GM23338 (cell line): ENCODE measurements around the gene UFD1. TPM values are rescaled to one million over a fixed set of nuclear protein-coding genes. Genes with fewer than 3 reads are reported as not detected.
A peak's percentile ranks its signal among the peaks of the same experiment; 100 is the strongest.

Experiments
- ATAC-seq: fragments of 200-7000 bp; cut with Tn5 transposase; 3 replicates; pipeline ENCODE4 v1.9.1; 2020
- DNase-seq: peaks from one replicate; pipeline ENCODE4 v3.0.0-alpha.2; 2015; ENCODE audit warnings: low spot score
- H2AFZ ChIP-seq: fragments of 200-600 bp; sonication (generic); 2 replicates; pipeline ENCODE4 v1.8.0; 2016; ENCODE audit warnings: antibody characterized with exemption, mild to moderate bottlenecking, moderate library complexity
- H3F3A ChIP-seq: fragments of 200-600 bp; sonication (generic); replicated peaks from 2 replicates; pipeline ENCODE4 v1.8.0; 2017; ENCODE audit warnings: antibody characterized with exemption, mixed run types, low read depth
- H3K27ac ChIP-seq: fragments of 200-600 bp; sonication (generic); 2 replicates; pipeline ENCODE4 v1.6.1; 2016; ENCODE audit warnings: low read depth
- H3K27me3 ChIP-seq: fragments of 200-600 bp; sonication (generic); 2 replicates; pipeline ENCODE4 v1.8.0; 2016; ENCODE audit warnings: mild to moderate bottlenecking, mixed run types, moderate library complexity; ENCODE audit not compliant: insufficient read depth
- H3K36me3 ChIP-seq: fragments of 200-600 bp; sonication (generic); 2 replicates; pipeline ENCODE4 v1.8.0; 2016; ENCODE audit warnings: mild to moderate bottlenecking; ENCODE audit not compliant: insufficient read depth
- H3K4me1 ChIP-seq: fragments of 200-600 bp; sonication (generic); 2 replicates; pipeline ENCODE4 v1.8.0; 2016; ENCODE audit warnings: mild to moderate bottlenecking, moderate library complexity; ENCODE audit not compliant: insufficient read depth
- H3K4me2 ChIP-seq: fragments of 200-600 bp; sonication (generic); 2 replicates; pipeline ENCODE4 v1.7.1; 2017; ENCODE audit warnings: mixed run types
- H3K4me3 ChIP-seq: fragments of 200-600 bp; sonication (generic); 2 replicates; pipeline ENCODE4 v1.6.1; 2016; ENCODE audit warnings: mixed run types
- H3K79me2 ChIP-seq: fragments of 200-600 bp; sonication (generic); replicated peaks from 2 replicates; pipeline ENCODE4 v1.8.0; 2017; ENCODE audit warnings: mild to moderate bottlenecking; ENCODE audit not compliant: insufficient read depth
- H3K9me2 ChIP-seq: fragments of 200-600 bp; sonication (generic); 2 replicates; pipeline ENCODE4 v1.8.0; 2017; ENCODE audit not compliant: insufficient read depth
- H4K20me1 ChIP-seq: fragments of 200-600 bp; sonication (generic); replicated peaks from 2 replicates; pipeline ENCODE4 v1.8.0; 2017; ENCODE audit warnings: mild to moderate bottlenecking; ENCODE audit not compliant: insufficient read depth
- H3K27ac Mint-ChIP-seq: 2 replicates; pipeline ENCODE4 v1.8.0; 2020; ENCODE audit warnings: inconsistent platforms, mild to moderate bottlenecking, moderate library complexity, mixed read lengths
- H3K27me3 Mint-ChIP-seq: 3 replicates; pipeline ENCODE4 v1.8.0; 2022; ENCODE audit warnings: low read depth, mild to moderate bottlenecking, moderate library complexity, mixed read lengths, inconsistent platforms; ENCODE audit not compliant: insufficient read depth, poor library complexity
- H3K36me3 Mint-ChIP-seq: 3 replicates; pipeline ENCODE4 v1.8.0; 2021; ENCODE audit warnings: low read depth, mild to moderate bottlenecking, inconsistent platforms, moderate library complexity, mixed read lengths
- H3K4me1 Mint-ChIP-seq: 3 replicates; pipeline ENCODE4 v1.8.0; 2020; ENCODE audit warnings: mild to moderate bottlenecking, inconsistent platforms, mixed read lengths
- H3K4me3 Mint-ChIP-seq: 3 replicates; pipeline ENCODE4 v1.8.0; 2021; ENCODE audit warnings: moderate library complexity, mild to moderate bottlenecking, inconsistent platforms, mixed read lengths
- H3K9me3 Mint-ChIP-seq: 3 replicates; pipeline ENCODE4 v1.8.0; 2020; ENCODE audit warnings: moderate library complexity, mild to moderate bottlenecking, inconsistent platforms, mixed read lengths
- CREB1 ChIP-seq: fragments of 250-450 bp; sonication (Bioruptor Pico); IDR thresholded peaks from 2 replicates; pipeline ENCODE4 v1.5.0; 2020; ENCODE audit warnings: low read depth, mild to moderate bottlenecking, moderate library complexity
- EZH2 ChIP-seq: fragments of 200-600 bp; sonication (generic); IDR thresholded peaks from one replicate; pipeline ENCODE4 v1.8.0; 2017; ENCODE audit warnings: antibody characterized with exemption, mild to moderate bottlenecking, low read depth; ENCODE audit not compliant: unreplicated experiment
- EZH2phosphoT487 ChIP-seq: fragments of 200-600 bp; sonication (generic); IDR thresholded peaks from one replicate; pipeline ENCODE4 v1.8.1; 2018; ENCODE audit warnings: antibody characterized with exemption; ENCODE audit not compliant: unreplicated experiment
- JUNB ChIP-seq: IDR thresholded peaks from one replicate; pipeline ENCODE4 v1.6.1; 2016; ENCODE audit warnings: antibody characterized with exemption; ENCODE audit not compliant: unreplicated experiment
- NANOG ChIP-seq: IDR thresholded peaks from 2 replicates; pipeline ENCODE4 v1.6.1; 2016; ENCODE audit warnings: antibody characterized with exemption, borderline replicate concordance
- POLR2AphosphoS5 ChIP-seq: IDR thresholded peaks from 2 replicates; pipeline ENCODE4 v1.6.1; 2016; ENCODE audit warnings: antibody characterized with exemption, low read depth
- STAT1 ChIP-seq: IDR thresholded peaks from one replicate; pipeline ENCODE4 v1.6.1; 2016; ENCODE audit warnings: antibody characterized with exemption; ENCODE audit not compliant: unreplicated experiment
- ZNF114 ChIP-seq: fragments of 250-450 bp; sonication (Bioruptor Pico); IDR thresholded peaks from 2 replicates; pipeline ENCODE4 v1.5.0; 2020; ENCODE audit warnings: mild to moderate bottlenecking, moderate library complexity
- ZNF331 ChIP-seq: fragments of 250-450 bp; sonication (Bioruptor Pico); IDR thresholded peaks from 2 replicates; pipeline ENCODE4 v1.5.0; 2020; ENCODE audit warnings: low read depth, mild to moderate bottlenecking, moderate library complexity
- polyA plus RNA-seq: library from polyadenylated mRNA; unstranded; fragments of >200 nt; fragmentation: Nextera tagmentation; extraction: Ambion mirVana; gene quantifications from 2 replicates; pipeline ENCODE4 v1.2.1, GENCODE V29; 2016
- total RNA-seq: library from RNA; depleted of rRNA; stranded (reverse); fragments of >200 nt; shearing (Covaris generic); gene quantifications from 2 replicates; pipeline ENCODE4 v1.2.3, GENCODE V29; 2014
- TF ChIP-seq, protein P1 (sequence below): IDR thresholded peaks from one replicate; pipeline ENCODE4 v1.6.1; 2018; ENCODE audit warnings: antibody characterized with exemption; ENCODE audit not compliant: unreplicated experiment
- TF ChIP-seq, protein P2 (sequence below), 2 experiments: fragments of 200-600 bp in 1 of 2; sonication (generic) in 1 of 2; conservative IDR thresholded peaks; 2 replicates each; pipeline versions ENCODE4 v1.5.1 to v1.6.1; 2016 to 2017; ENCODE audit warnings: antibody characterized with exemption in 2 of 2, low read depth in 2 of 2, mild to moderate bottlenecking in 2 of 2, moderate library complexity in 1 of 2
- TF ChIP-seq, protein P3 (sequence below): IDR thresholded peaks from 2 replicates; pipeline ENCODE4 v1.6.1; 2016; ENCODE audit warnings: antibody characterized with exemption
- TF ChIP-seq, protein P4 (sequence below): fragments of 250-450 bp; sonication (Bioruptor Pico); IDR thresholded peaks from 2 replicates; pipeline ENCODE4 v1.5.0; 2020; ENCODE audit warnings: mild to moderate bottlenecking, moderate library complexity

The UFD1 gene
- total and polyA plus RNA-seq, 2 experiments from 2014 or later: 53.5 to 93.8 TPM

DNA sequence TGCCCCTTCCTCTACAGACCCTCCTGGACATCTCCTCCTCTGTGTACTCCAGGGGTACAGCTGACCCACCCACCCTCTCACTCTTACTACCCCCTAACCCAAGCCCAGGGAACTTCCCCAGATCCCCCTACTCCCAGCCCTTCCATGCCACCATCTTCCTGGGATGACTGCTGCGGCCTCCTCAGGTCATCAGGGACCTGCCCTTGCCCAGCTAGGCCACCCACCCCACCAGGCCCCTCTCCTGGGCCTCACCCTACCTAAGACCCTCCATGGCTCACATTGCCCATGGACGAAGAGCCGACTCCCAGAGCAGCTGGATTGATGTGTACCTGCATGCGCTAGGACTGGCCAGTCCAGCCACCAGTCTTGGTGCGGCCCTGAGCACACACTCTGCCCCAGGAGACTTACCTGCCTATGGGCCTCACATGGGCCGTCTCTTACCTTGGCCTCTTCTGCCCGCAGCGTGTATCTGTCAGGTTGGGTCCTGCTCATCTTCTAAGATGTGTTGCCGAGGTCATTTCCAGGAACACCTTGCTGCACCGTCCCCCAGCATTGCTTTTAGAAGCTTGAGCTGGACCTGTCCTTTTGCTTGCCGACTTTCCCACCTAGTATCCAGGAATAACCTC, 47.2 kb upstream of the UFD1 start:
- Histone ChIP-seq H3K27me3 (peaks cover 42% of the 10 kb centered on the region), H3K4me3 (no peak overlapping the region), H3K9me2 (no peaks in the 10 kb centered on the region), H3K27ac (no peak overlapping the region), H3F3A (peaks cover 11% of the 10 kb centered on the region; the same call in 1 of the 2 replicates), H3K4me2 (no peak overlapping the region), H3K79me2 (no peaks in the 10 kb centered on the region), H4K20me1 (no peaks in the 10 kb centered on the region), H2AFZ (no peak overlapping the region), H3K36me3 (no peaks in the 10 kb centered on the region), H3K4me1 (peaks cover 8% of the 10 kb centered on the region; the same call in 1 of the 2 replicates)
- ATAC-seq: no peak
- Mint-ChIP-seq H3K36me3 (0 out of 3 replicates have a peak, but pooled peaks cover under 1% of the 10 kb centered on the region), H3K27ac (no peak overlapping the region), H3K4me3 (peak overlapping the region; percentile 1; the same call in 1 of the 3 replicates), H3K4me1 (peaks cover 9% of the 10 kb centered on the region), H3K9me3 (no peaks in the 10 kb centered on the region), H3K27me3 (peaks cover 33% of the 10 kb centered on the region)
- no peak for TF ChIP-seq STAT1
- TF ChIP-seq EZH2: no peak
- TF ChIP-seq, protein P1, sequence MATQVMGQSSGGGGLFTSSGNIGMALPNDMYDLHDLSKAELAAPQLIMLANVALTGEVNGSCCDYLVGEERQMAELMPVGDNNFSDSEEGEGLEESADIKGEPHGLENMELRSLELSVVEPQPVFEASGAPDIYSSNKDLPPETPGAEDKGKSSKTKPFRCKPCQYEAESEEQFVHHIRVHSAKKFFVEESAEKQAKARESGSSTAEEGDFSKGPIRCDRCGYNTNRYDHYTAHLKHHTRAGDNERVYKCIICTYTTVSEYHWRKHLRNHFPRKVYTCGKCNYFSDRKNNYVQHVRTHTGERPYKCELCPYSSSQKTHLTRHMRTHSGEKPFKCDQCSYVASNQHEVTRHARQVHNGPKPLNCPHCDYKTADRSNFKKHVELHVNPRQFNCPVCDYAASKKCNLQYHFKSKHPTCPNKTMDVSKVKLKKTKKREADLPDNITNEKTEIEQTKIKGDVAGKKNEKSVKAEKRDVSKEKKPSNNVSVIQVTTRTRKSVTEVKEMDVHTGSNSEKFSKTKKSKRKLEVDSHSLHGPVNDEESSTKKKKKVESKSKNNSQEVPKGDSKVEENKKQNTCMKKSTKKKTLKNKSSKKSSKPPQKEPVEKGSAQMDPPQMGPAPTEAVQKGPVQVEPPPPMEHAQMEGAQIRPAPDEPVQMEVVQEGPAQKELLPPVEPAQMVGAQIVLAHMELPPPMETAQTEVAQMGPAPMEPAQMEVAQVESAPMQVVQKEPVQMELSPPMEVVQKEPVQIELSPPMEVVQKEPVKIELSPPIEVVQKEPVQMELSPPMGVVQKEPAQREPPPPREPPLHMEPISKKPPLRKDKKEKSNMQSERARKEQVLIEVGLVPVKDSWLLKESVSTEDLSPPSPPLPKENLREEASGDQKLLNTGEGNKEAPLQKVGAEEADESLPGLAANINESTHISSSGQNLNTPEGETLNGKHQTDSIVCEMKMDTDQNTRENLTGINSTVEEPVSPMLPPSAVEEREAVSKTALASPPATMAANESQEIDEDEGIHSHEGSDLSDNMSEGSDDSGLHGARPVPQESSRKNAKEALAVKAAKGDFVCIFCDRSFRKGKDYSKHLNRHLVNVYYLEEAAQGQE: no peak
- TF ChIP-seq, protein P2, sequence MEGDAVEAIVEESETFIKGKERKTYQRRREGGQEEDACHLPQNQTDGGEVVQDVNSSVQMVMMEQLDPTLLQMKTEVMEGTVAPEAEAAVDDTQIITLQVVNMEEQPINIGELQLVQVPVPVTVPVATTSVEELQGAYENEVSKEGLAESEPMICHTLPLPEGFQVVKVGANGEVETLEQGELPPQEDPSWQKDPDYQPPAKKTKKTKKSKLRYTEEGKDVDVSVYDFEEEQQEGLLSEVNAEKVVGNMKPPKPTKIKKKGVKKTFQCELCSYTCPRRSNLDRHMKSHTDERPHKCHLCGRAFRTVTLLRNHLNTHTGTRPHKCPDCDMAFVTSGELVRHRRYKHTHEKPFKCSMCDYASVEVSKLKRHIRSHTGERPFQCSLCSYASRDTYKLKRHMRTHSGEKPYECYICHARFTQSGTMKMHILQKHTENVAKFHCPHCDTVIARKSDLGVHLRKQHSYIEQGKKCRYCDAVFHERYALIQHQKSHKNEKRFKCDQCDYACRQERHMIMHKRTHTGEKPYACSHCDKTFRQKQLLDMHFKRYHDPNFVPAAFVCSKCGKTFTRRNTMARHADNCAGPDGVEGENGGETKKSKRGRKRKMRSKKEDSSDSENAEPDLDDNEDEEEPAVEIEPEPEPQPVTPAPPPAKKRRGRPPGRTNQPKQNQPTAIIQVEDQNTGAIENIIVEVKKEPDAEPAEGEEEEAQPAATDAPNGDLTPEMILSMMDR (conservative IDR thresholded peaks at IDR 0.05; ENCODE audit: low read depth in 2 of 2): no peak
- no peak for TF ChIP-seq POLR2AphosphoS5
- TF ChIP-seq, protein P3, sequence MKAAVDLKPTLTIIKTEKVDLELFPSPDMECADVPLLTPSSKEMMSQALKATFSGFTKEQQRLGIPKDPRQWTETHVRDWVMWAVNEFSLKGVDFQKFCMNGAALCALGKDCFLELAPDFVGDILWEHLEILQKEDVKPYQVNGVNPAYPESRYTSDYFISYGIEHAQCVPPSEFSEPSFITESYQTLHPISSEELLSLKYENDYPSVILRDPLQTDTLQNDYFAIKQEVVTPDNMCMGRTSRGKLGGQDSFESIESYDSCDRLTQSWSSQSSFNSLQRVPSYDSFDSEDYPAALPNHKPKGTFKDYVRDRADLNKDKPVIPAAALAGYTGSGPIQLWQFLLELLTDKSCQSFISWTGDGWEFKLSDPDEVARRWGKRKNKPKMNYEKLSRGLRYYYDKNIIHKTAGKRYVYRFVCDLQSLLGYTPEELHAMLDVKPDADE: no peak
- TF ChIP-seq ZNF114 (CRISPR knock-in tag): no peak
- no peak for TF ChIP-seq CREB1 (CRISPR knock-in tag)
- TF ChIP-seq NANOG: no peak
- TF ChIP-seq EZH2phosphoT487: no peak
- TF ChIP-seq, protein P4, sequence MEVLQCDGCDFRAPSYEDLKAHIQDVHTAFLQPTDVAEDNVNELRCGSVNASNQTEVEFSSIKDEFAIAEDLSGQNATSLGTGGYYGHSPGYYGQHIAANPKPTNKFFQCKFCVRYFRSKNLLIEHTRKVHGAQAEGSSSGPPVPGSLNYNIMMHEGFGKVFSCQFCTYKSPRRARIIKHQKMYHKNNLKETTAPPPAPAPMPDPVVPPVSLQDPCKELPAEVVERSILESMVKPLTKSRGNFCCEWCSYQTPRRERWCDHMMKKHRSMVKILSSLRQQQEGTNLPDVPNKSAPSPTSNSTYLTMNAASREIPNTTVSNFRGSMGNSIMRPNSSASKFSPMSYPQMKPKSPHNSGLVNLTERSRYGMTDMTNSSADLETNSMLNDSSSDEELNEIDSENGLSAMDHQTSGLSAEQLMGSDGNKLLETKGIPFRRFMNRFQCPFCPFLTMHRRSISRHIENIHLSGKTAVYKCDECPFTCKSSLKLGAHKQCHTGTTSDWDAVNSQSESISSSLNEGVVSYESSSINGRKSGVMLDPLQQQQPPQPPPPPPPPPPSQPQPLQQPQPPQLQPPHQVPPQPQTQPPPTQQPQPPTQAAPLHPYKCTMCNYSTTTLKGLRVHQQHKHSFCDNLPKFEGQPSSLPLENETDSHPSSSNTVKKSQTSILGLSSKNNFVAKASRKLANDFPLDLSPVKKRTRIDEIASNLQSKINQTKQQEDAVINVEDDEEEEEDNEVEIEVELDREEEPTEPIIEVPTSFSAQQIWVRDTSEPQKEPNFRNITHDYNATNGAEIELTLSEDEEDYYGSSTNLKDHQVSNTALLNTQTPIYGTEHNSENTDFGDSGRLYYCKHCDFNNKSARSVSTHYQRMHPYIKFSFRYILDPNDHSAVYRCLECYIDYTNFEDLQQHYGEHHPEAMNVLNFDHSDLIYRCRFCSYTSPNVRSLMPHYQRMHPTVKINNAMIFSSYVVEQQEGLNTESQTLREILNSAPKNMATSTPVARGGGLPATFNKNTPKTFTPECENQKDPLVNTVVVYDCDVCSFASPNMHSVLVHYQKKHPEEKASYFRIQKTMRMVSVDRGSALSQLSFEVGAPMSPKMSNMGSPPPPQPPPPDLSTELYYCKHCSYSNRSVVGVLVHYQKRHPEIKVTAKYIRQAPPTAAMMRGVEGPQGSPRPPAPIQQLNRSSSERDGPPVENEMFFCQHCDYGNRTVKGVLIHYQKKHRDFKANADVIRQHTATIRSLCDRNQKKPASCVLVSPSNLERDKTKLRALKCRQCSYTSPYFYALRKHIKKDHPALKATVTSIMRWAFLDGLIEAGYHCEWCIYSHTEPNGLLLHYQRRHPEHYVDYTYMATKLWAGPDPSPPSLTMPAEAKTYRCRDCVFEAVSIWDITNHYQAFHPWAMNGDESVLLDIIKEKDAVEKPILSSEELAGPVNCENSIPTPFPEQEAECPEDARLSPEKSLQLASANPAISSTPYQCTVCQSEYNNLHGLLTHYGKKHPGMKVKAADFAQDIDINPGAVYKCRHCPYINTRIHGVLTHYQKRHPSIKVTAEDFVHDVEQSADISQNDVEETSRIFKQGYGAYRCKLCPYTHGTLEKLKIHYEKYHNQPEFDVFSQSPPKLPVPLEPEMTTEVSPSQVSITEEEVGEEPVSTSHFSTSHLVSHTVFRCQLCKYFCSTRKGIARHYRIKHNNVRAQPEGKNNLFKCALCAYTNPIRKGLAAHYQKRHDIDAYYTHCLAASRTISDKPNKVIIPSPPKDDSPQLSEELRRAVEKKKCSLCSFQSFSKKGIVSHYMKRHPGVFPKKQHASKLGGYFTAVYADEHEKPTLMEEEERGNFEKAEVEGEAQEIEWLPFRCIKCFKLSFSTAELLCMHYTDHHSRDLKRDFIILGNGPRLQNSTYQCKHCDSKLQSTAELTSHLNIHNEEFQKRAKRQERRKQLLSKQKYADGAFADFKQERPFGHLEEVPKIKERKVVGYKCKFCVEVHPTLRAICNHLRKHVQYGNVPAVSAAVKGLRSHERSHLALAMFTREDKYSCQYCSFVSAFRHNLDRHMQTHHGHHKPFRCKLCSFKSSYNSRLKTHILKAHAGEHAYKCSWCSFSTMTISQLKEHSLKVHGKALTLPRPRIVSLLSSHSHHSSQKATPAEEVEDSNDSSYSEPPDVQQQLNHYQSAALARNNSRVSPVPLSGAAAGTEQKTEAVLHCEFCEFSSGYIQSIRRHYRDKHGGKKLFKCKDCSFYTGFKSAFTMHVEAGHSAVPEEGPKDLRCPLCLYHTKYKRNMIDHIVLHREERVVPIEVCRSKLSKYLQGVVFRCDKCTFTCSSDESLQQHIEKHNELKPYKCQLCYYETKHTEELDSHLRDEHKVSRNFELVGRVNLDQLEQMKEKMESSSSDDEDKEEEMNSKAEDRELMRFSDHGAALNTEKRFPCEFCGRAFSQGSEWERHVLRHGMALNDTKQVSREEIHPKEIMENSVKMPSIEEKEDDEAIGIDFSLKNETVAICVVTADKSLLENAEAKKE (CRISPR knock-in tag): no peak
- TF ChIP-seq JUNB: no peak
- TF ChIP-seq ZNF331 (CRISPR knock-in tag): no peak
- no peak for DNase-seq
